K562 (cell line): ENCODE results near the gene PODXL2.

Experiments used
- MYC ChIP-seq, 2 experiments: fragments of 250-450 bp in 1 of 2; sonication (Bioruptor Pico) in 1 of 2; IDR thresholded peaks; 2 replicates each; pipeline versions ENCODE4 v1.5.1 to v1.6.1; 2012 to 2021; ENCODE audit warnings: low read depth in 2 of 2, borderline replicate concordance in 1 of 2, improper control_type of control experiment in 1 of 2, low read length in 1 of 2, mild to moderate bottlenecking in 1 of 2, moderate library complexity in 1 of 2
- NBN ChIP-seq: fragments of 450-650 bp; IDR thresholded peaks from 2 replicates; pipeline ENCODE4 v1.6.1; 2016; ENCODE audit warnings: low read depth, mild to moderate bottlenecking
- RFX5 ChIP-seq: IDR thresholded peaks from 2 replicates; pipeline ENCODE4 v1.6.1; 2011; ENCODE audit warnings: low read depth, mild to moderate bottlenecking, improper control_type of control experiment, low read length
- ZEB2 ChIP-seq: fragments of 450-650 bp; IDR thresholded peaks from 2 replicates; pipeline ENCODE4 v1.6.1; 2016
- TF ChIP-seq, protein P1 (sequence below), 3 experiments: IDR thresholded peaks in 2 of 3; conservative IDR thresholded peaks in 1 of 3; 2 replicates each; pipeline ENCODE4 v1.5.1; 2011 to 2012; ENCODE audit warnings: low read length in 3 of 3, mild to moderate bottlenecking in 3 of 3, control low read depth in 2 of 3, improper control_type of control experiment in 1 of 3, inconsistent platforms in 1 of 3, low read depth in 1 of 3, mixed read lengths in 1 of 3, moderate library complexity in 1 of 3; ENCODE audit not compliant: insufficient read depth in 2 of 3

DNA sequence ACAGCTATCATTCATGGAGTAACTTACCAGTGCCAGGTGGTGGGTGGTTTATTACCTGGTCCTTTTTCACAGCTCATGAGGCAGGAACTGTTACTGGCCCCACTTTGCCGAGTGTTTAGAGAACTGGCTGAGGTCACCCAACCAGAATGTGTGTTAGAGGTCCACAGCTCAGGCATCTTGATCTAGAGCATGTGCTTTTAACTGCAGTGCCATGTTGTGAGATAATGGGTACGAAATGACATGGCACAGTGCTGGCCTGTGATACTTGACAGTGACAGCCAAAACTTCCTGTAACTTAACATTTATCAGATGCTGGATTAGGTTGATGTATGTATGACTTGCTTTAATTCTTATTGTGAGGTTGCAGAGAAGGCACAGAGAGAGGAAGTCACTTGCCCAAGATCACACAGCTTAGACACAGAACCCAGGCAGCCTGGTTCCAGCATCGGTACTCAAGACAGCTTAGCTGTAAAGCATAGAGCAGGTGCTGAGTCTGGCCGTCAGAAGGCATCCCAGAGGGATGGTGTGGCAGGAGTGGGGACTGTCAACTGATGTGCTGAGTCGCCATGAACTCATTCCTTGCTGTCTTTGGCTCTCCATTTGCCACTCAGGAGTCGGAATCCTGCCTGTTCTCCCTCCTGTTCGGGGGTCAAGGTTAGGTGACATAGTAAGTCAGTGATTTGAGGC is 21.2 kb upstream of the PODXL2 start:
- TF ChIP-seq ZEB2 (no peak), MYC (IDR thresholded peaks at IDR 0.05; ENCODE audit: low read depth, low read length) (no peak), MYC (CRISPR knock-in tag; IDR thresholded peaks at IDR 0.05; ENCODE audit: borderline replicate concordance, low read depth) (no peak), NBN (no peak), RFX5 (no peak)
- TF ChIP-seq, protein P1, sequence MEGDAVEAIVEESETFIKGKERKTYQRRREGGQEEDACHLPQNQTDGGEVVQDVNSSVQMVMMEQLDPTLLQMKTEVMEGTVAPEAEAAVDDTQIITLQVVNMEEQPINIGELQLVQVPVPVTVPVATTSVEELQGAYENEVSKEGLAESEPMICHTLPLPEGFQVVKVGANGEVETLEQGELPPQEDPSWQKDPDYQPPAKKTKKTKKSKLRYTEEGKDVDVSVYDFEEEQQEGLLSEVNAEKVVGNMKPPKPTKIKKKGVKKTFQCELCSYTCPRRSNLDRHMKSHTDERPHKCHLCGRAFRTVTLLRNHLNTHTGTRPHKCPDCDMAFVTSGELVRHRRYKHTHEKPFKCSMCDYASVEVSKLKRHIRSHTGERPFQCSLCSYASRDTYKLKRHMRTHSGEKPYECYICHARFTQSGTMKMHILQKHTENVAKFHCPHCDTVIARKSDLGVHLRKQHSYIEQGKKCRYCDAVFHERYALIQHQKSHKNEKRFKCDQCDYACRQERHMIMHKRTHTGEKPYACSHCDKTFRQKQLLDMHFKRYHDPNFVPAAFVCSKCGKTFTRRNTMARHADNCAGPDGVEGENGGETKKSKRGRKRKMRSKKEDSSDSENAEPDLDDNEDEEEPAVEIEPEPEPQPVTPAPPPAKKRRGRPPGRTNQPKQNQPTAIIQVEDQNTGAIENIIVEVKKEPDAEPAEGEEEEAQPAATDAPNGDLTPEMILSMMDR (IDR thresholded peaks at IDR 0.05 in 2 of 3, conservative IDR thresholded peaks at IDR 0.05 in 1 of 3; ENCODE audit: insufficient read depth in 2 of 3, low read depth in 1 of 3, low read length in 3 of 3): no peak
